Activated naive CD4-positive, alpha-beta T cell treated with anti-CD3 and anti-CD28 coated beads, Interleukin-2, amount 10 ng/mL, durations not matched to agents 7 days and 5 days (primary cell): ENCODE results near the gene ZC3H12A.

Experiments used
- CTCF ChIA-PET: fragments of 350-600 bp; sonication (Branson Sonifier 250); formaldehyde crosslinking; loops from one replicate; lab custom pipeline; 2021; ENCODE audit warnings: antibody characterized with exemption; lab: Charles Lee
- DNase-seq: peaks from one replicate; pipeline ENCODE4 v3.0.0-alpha.2; 2020
- H3K27ac Mint-ChIP-seq: one replicate; pipeline ENCODE4 v1.8.0; 2021; ENCODE audit warnings: mild to moderate bottlenecking, moderate library complexity, mixed read lengths
- H3K27me3 Mint-ChIP-seq: one replicate; pipeline ENCODE4 v1.8.0; 2021; ENCODE audit warnings: mild to moderate bottlenecking, mixed read lengths
- H3K36me3 Mint-ChIP-seq: one replicate; pipeline ENCODE4 v1.8.0; 2021; ENCODE audit warnings: mixed read lengths
- H3K4me1 Mint-ChIP-seq: one replicate; pipeline ENCODE4 v1.8.0; 2021; ENCODE audit warnings: mixed read lengths
- H3K4me3 Mint-ChIP-seq: one replicate; pipeline ENCODE4 v1.8.0; 2021; ENCODE audit warnings: mild to moderate bottlenecking, moderate library complexity, mixed read lengths
- H3K9me3 Mint-ChIP-seq: one replicate; pipeline ENCODE4 v1.8.0; 2021; ENCODE audit warnings: mixed read lengths

Gene ZC3H12A

DNA sequence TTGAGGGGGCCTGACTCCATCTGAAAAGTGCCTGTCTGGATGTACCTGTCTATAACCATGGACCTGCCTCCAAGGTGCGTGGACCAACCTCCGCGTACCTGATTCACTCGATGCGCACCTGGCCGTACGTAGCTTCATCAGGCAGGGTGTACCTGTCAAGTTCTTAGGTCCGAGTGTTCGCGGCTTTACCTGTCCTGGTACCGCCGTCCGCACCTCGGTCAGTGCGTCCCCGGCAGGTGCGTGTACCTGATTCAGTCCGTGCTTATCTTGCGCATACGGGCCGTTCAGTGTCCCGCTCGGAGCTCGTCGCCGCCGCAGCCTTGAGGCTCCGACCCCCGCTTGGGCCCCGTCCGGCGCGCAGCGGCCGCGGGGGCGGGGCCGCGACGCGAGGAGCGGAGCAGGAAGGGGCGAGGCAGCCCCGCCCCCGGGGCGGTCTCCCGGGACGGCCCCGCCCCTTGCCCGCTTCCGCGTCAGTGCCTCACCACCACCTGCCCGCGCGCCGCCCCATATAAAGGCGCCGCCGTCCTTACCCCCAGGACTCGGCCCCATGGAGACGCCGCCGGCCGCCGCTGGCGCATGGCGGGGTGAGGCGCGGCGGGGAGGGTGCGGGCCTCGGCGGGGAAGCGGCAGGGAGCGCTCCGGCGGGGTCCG is at the start of gene ZC3H12A:
ZC3H12A (plus strand) TSS at position 535 of the 651 bp plus-strand sequence. CDS start 917 bp downstream, outside the sequence.
- Mint-ChIP-seq H3K27me3 (no peaks in the 10 kb centered on the region), H3K4me3 (peak within 1 kb of the TSS; percentile 97), H3K27ac (peak within 1 kb of the TSS; percentile 88), H3K9me3 (no peaks in the 10 kb centered on the region), H3K36me3 (peaks cover 41% of the 10 kb centered on the region), H3K4me1 (peaks cover 58% of the 10 kb centered on the region)
- DNase-seq, result peak; percentile 92
- CTCF ChIA-PET, result interaction anchor here (1.3 to 8.4 kb wide), 4 partner anchors 13 to 334 kb away, joined by 4 to 78 read pairs (median 21); partner anchors contain the start of genes C1orf122 and YRDC

DNA sequence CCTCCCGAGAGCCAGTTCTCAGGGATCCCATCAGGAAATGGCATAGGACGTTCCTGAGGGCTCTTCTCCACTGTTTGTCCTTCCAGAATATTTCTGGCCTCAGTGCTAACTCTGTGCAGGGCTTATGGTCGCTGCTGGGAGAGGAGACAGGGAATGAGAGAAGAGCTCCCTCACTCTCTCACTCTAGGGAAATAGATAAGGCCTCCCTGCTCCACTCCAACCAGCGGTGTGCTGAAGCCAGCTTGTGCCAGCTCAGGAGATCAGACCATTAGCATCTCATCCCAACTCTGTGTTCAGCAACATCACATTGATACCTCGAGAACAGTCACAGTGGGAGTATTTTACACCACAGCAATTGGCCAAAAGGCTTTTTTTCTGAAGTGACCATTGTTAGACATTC is 49.2 kb upstream of the ZC3H12A start:
- H3K36me3 Mint-ChIP-seq, result no peaks in the 10 kb centered on the region
- H3K4me3 Mint-ChIP-seq, result no peak overlapping the region
- no peaks in the 10 kb centered on the region for H3K9me3 Mint-ChIP-seq
- CTCF ChIA-PET, result interaction anchor here (1.5 kb wide), 1 partner anchor 10 kb away, joined by 6 read pairs; no protein-coding TSS in a partner anchor
- peaks cover 21% of the 10 kb centered on the region for H3K27me3 Mint-ChIP-seq
- no peaks in the 10 kb centered on the region for H3K4me1 Mint-ChIP-seq
- no peak overlapping the region for H3K27ac Mint-ChIP-seq
- no peak for DNase-seq

DNA sequence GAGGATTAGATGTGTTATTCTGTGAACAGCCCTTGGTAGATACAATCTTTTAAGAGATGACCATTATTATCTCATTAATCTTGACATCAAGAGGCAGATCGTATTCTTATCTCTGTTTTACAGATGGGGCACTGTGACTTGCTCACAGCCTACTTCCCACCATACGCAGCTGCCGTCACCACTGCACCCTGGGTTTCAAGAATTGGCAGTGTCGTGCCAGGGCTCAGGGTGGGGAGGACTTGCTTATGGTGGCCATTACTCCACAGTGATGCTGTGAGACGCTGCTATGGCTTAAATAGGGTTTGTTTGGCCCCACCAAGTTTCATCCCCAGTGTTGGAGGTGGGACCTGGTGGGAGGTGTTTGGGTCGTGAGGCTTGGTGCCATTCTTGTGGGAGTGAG is 45.4 kb upstream of the ZC3H12A start:
- H3K4me1 Mint-ChIP-seq, result no peaks in the 10 kb centered on the region
- H3K36me3 Mint-ChIP-seq, result no peaks in the 10 kb centered on the region
- peaks cover 20% of the 10 kb centered on the region for H3K27me3 Mint-ChIP-seq
- H3K9me3 Mint-ChIP-seq, result no peaks in the 10 kb centered on the region
- CTCF ChIA-PET, result no interaction called here
- DNase-seq, result no peak
- no peak overlapping the region for H3K27ac Mint-ChIP-seq
- no peak overlapping the region for H3K4me3 Mint-ChIP-seq

DNA sequence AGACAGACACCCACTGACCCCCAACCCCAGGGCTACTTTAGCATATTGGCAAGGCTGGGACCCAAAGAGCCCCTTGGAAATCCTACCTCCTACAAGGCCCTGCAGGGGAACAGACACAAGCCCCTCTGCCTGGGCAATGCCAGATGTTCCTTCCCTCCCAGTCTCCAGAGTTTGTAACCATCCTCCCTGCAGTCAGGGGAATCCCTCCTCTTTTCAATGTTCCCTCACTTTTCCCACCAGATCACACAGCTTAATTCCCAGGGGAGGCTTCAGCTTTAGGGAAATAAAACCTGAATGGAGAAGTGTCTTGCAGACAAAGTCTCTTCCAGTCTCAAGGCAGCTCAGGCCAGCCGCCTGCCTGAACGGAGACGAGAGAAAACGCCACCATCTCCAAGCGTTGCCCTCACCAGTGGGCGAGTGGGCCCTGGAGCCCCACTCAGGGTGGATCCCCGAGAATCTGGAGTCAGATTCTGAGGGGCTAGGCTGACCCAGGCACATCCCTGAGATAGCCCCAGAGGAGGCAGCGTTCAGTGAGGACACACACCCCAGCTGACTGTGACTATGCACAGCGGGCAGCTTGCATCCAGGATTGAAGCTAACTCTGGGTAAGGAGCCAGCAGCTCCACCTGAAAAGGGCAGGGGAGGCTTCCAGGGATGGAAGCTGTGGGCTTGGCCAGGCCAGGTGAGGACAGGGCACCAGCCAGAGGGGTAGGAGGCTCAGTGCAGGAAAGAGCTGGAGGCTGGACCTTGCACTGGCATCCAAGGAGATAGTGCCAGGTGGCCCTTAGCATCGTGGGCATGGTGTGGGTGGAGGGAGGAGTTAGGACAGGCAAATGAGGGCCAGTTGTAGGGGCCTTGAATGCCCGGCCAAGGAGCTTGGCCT is 44.0 kb upstream of the ZC3H12A start:
- Mint-ChIP-seq H3K9me3 (no peaks in the 10 kb centered on the region), H3K36me3 (no peaks in the 10 kb centered on the region), H3K27ac (no peak overlapping the region), H3K27me3 (peaks cover 27% of the 10 kb centered on the region), H3K4me3 (no peak overlapping the region), H3K4me1 (no peaks in the 10 kb centered on the region)
- DNase-seq, result no peak
- CTCF ChIA-PET, result no interaction called here

DNA sequence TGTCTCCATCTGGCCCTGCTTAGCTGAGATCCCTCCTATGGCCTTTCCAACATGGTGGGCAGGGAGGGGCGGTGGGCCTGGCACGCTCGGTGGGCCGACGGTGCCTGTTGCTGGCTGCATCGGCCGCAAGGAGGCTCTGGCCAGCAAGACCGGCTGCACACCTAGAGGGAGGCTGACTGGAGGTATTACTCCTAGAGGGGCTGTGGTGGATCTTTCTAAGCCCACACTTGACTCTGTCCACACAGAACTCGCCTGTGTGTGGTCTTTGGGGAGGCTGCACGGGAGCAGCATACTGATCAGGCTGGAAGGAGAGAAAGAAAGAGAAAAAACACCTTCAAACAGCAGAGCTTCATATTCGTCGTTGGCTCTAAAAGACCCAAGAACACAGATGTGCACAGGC is 41.7 kb upstream of the ZC3H12A start:
- Mint-ChIP-seq H3K27ac (no peak overlapping the region), H3K27me3 (peaks cover 36% of the 10 kb centered on the region), H3K36me3 (no peaks in the 10 kb centered on the region), H3K9me3 (no peaks in the 10 kb centered on the region), H3K4me1 (no peaks in the 10 kb centered on the region), H3K4me3 (no peak overlapping the region)
- no peak for DNase-seq
- CTCF ChIA-PET, result interaction anchor here (0.7 kb wide), 1 partner anchor 857 kb away, joined by 3 read pairs; no protein-coding TSS in a partner anchor

DNA sequence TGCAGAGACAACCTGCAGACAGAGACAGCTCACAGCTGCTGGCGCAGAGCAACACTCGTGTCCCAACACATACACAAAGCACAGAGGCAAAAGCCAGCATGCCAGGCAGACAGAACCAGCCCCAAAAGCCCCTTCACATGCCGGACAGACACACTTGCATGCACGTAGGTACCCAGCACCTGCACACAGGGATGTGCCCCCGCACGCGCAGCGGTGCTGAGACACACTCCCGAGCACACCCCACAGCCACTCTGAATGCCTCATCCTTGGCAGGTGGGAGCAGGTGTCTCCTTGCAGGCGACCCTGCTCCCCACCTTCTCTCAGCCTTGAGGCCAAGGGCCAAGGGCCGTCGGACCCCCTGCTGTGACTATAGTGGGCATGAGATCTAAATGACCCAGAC is 41.2 kb upstream of the ZC3H12A start:
- CTCF ChIA-PET, result interaction anchor here (0.7 to 2.1 kb wide), 2 partner anchors 16 to 857 kb away, joined by 3 to 4 read pairs; no protein-coding TSS in a partner anchor
- Mint-ChIP-seq H3K4me3 (no peak overlapping the region), H3K36me3 (no peaks in the 10 kb centered on the region), H3K9me3 (no peaks in the 10 kb centered on the region), H3K27ac (no peak overlapping the region), H3K4me1 (no peaks in the 10 kb centered on the region), H3K27me3 (peaks cover 38% of the 10 kb centered on the region)
- no peak for DNase-seq

DNA sequence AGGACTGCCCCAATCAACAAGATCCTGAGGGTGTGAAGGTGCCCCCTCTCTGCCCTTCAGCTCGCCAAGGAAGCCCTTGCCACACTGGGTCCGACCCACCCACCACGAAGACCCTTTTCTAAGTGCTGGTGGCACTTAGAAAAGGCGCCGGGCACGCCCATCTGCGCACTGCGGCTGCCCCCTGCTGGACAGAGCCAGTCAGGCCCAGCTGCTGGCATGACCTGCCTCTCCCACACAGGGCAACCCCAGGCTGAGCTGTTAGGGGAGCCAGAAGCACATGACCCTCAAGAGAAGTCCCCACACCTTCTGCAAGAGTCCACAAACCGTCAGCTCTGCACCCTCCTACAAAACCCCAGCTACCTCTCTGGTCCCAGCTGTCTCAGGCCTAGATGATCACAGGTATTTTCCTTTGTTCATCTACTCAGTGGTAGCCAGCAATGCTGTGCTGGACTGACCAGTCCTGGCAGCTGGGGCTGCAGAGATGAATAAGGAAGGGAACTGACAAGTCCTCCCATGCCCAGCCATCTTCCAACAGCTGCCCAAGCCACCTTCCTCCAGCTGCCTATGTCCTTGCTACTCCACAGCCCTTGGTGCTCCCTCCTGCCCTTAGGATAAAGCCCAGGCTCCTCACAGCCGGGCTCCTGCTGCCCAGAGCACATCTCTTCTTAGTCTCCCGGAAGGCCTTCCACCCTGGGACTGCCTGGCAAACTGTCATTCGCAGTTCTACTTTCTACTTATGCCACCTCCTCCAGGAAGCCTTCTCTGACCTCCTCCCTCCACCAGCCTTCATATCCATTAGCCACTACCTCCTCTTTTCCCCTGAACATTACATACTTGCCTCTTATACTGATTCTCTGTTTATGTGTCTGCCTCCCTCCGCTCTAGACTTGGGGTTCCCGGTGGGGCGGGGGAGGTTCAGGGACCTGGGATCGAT is 39.8 kb upstream of the ZC3H12A start:
- no peak overlapping the region for H3K4me3 Mint-ChIP-seq
- no peaks in the 10 kb centered on the region for H3K4me1 Mint-ChIP-seq
- no peak overlapping the region for H3K27ac Mint-ChIP-seq
- DNase-seq, result peak; percentile 79
- H3K27me3 Mint-ChIP-seq, result peaks cover 48% of the 10 kb centered on the region
- CTCF ChIA-PET, result interaction anchor here (0.6 to 2.2 kb wide), 10 partner anchors 9 to 858 kb away, joined by 3 to 7 read pairs (median 4); no protein-coding TSS in a partner anchor
- H3K36me3 Mint-ChIP-seq, result no peaks in the 10 kb centered on the region
- no peaks in the 10 kb centered on the region for H3K9me3 Mint-ChIP-seq

DNA sequence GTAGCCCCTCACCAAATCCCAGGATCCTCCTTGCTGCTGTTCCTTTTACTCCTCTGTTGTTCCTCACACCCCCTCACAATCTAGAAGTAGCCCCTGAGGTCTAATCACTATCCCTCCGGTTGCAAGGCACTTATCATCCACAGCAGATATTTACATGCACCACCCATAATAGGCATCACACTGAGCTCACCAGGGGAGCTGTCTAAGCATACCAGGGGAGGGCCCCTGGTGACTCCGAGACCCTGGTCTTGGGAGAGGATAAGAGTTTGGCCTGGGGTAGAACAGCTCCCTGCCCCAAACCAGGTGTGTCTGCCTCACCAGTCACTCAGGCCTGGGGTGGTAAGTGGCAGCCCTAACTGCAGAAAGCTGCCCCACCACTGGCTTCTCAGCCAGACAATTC is 37.3 kb upstream of the ZC3H12A start:
- Mint-ChIP-seq H3K36me3 (no peaks in the 10 kb centered on the region), H3K27me3 (peaks cover 41% of the 10 kb centered on the region), H3K4me1 (no peaks in the 10 kb centered on the region), H3K27ac (no peak overlapping the region), H3K4me3 (no peak overlapping the region), H3K9me3 (no peaks in the 10 kb centered on the region)
- no peak for DNase-seq
- CTCF ChIA-PET, result interaction anchor here (2.2 kb wide), 1 partner anchor 50 kb away, joined by 5 read pairs; no protein-coding TSS in a partner anchor

DNA sequence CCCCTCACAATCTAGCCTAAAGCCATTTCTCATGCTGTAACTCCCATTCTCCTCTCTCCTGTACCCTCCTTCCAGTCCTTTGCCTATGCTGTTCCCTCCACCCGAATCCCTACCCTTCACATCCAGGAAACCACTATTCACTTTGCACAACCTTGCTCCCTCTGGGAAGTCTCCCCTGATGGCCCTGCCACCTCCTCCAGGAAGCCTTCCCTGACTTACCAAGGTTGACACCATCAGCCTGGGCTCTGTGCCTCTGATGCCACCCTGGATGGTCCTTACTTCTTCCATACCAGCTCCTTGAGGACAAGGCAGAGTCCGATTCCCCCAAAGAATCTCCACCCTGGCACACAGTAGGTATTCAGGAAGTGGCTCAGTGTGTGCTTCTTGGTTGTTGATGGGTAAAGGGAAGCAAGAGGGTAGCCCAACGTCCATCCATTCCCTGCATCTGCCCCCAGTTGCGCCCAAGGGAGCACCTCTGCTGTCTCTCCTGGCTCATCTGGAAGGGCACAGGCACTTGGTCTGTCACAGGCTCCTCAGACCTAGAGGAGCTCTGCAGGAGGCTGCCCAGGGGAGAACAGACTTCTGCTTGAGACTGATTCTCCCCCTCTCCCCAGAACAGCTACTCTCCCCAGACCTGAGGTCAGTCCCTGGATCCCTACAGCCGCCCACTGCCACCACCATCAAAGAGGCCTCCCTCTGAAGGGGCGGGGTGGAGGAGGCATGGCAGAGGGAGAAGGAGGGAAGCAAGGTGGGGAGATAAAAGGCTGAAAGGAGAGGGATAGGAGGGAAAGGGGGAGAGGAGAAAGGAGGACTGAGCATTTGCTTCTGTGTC is 36.1 kb upstream of the ZC3H12A start:
- H3K4me1 Mint-ChIP-seq, result no peaks in the 10 kb centered on the region
- H3K36me3 Mint-ChIP-seq, result no peaks in the 10 kb centered on the region
- peaks cover 51% of the 10 kb centered on the region for H3K27me3 Mint-ChIP-seq
- no peaks in the 10 kb centered on the region for H3K9me3 Mint-ChIP-seq
- H3K27ac Mint-ChIP-seq, result no peak overlapping the region
- DNase-seq, result no peak
- no peak overlapping the region for H3K4me3 Mint-ChIP-seq
- CTCF ChIA-PET, result interaction anchor here (0.6 kb wide), 2 partner anchors 173 to 244 kb away, joined by 3 read pairs; no protein-coding TSS in a partner anchor

DNA sequence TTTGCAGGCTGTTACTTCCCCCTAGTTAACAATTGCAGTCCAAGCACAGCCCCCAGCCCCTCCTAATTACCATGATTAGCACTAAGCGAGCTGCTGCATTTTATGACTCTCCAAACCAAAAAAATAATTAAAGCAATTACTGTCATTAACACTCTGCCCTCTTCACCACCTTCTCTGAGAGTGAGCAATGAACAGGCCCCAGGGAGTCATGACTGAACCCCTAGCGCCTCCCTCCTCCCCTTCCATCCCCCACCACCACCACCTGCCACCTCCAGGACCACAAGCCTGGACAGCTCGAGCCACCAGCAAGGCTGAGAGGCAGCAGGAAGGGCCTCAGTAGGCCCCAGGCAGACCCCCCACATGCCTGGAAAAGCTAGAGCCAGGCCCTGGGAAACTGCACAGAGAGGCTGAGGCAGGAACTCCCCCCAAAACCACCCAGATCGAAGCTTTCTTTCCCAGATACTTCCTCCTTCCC is 35.5 kb upstream of the ZC3H12A start:
- DNase-seq, result no peak
- H3K4me3 Mint-ChIP-seq, result no peak overlapping the region
- no peaks in the 10 kb centered on the region for H3K9me3 Mint-ChIP-seq
- H3K4me1 Mint-ChIP-seq, result no peaks in the 10 kb centered on the region
- H3K27ac Mint-ChIP-seq, result no peak overlapping the region
- H3K36me3 Mint-ChIP-seq, result no peaks in the 10 kb centered on the region
- CTCF ChIA-PET, result no interaction called here
- peaks cover 51% of the 10 kb centered on the region for H3K27me3 Mint-ChIP-seq

DNA sequence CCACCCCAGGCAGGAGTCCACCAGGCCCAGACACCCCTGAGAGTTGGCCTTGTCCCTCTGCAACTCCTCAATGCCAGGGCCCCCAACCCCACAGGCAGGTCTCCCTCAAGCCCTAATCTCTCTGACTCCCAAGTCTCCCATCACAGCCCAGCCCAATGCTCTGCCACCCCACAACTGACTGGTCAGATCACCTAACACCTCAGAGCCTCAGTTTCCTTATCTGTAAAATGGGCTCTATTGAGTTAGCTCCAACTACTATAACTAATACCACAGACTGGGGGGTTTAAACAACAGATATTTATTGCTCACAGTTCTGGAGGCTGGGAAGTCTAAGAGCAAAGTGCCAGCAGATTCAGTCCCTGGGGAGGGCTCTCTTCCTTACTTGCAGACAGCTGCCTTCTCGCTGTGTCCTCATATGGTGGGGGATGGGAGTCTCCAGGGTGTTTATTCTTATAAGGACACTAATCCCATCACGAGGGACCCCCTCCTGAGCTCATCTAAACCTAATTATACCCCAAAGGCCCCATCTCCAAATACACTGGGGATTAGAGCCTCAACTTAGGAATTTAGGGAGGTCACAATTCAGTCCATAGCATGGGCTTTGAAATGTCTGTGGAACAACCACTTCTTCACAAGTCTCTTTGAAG is 34.9 kb upstream of the ZC3H12A start:
- no peak overlapping the region for H3K27ac Mint-ChIP-seq
- H3K4me1 Mint-ChIP-seq, result no peaks in the 10 kb centered on the region
- H3K9me3 Mint-ChIP-seq, result no peaks in the 10 kb centered on the region
- no peak overlapping the region for H3K4me3 Mint-ChIP-seq
- DNase-seq, result no peak
- peaks cover 47% of the 10 kb centered on the region for H3K27me3 Mint-ChIP-seq
- no peaks in the 10 kb centered on the region for H3K36me3 Mint-ChIP-seq
- CTCF ChIA-PET, result no interaction called here

DNA sequence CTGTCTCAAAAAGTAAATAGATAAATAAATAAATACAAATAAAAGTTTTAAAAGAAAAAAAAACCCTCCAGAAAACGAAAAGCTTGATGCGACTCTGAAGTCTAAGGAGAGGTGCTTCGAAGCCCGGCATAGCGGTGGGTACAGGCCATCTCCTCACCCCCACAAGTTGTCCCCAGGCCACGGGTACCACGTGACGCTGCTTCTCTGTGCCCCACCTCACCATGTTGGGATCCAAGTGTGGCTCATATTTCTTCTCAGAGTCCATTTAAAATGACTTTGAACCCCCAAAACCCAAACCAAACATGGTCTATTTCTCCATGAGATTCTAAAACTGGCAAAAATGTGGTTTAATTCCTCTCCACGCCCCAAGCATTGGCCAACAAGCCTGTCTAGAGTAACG is 32.9 kb upstream of the ZC3H12A start:
- Mint-ChIP-seq H3K4me3 (no peak overlapping the region), H3K27me3 (peaks cover 47% of the 10 kb centered on the region), H3K9me3 (no peaks in the 10 kb centered on the region), H3K27ac (no peak overlapping the region), H3K36me3 (no peaks in the 10 kb centered on the region), H3K4me1 (no peaks in the 10 kb centered on the region)
- no peak for DNase-seq
- CTCF ChIA-PET, result no interaction called here
